ENCODE data around the gene TSEN54. TPM values are rescaled to one million over a fixed set of nuclear protein-coding genes. Genes with fewer than 3 reads are reported as not detected.

The TSEN54 gene
- total RNA-seq, 1 experiment from 2014 or later: 44.5 TPM

GRCh38 chr17:75468291-75468754 is 48.0 kb upstream of the TSEN54 start:
- Histone ChIP-seq H3K18ac (ENCODE audit: insufficient read length, low read depth, low read length) (no peak overlapping the region), H3K9ac (ENCODE audit: extremely low read depth, insufficient read length, low read length) (no peak overlapping the region), H2AFZ (ENCODE audit: low read length) (no peak overlapping the region), H3K4me2 (ENCODE audit: insufficient read depth, insufficient read length, low read length) (no peak overlapping the region), H4K20me1 (ENCODE audit: control insufficient read depth, insufficient read depth, insufficient read length) (no peaks in the 10 kb centered on the region), H3K23me2 (ENCODE audit: insufficient read length, low read depth, low read length, poor library complexity, severe bottlenecking) (no peaks in the 10 kb centered on the region), H4K5ac (ENCODE audit: insufficient read length, low read depth, low read length) (no peak overlapping the region), H3T11ph (ENCODE audit: low read length) (no peak overlapping the region), H3K56ac (ENCODE audit: insufficient read length, low read depth, low read length) (no peak overlapping the region), H3K4ac (ENCODE audit: low read depth, low read length) (no peak overlapping the region), H3K27ac (ENCODE audit: insufficient read length, low read depth, low read length) (no peak overlapping the region), H2BK15ac (ENCODE audit: low read depth, low read length) (no peak overlapping the region), H3K79me1 (ENCODE audit: insufficient read depth, low read depth, low read length, poor library complexity, severe bottlenecking) (no peaks in the 10 kb centered on the region), H3K23ac (ENCODE audit: insufficient read length, low read depth, low read length) (no peak overlapping the region), H4K8ac (replicated peaks; ENCODE audit: insufficient read length, low read depth, low read length) (no peak overlapping the region), H2BK12ac (ENCODE audit: insufficient read length, low read depth, low read length) (no peak overlapping the region), H3K14ac (ENCODE audit: insufficient read depth, low read length) (no peak overlapping the region), H3K27me3 (ENCODE audit: insufficient read depth, low read length) (no peaks in the 10 kb centered on the region), H2BK5ac (ENCODE audit: insufficient read length, low read length) (no peak overlapping the region), H3K79me2 (ENCODE audit: insufficient read depth, low read length) (no peaks in the 10 kb centered on the region), H2BK20ac (ENCODE audit: low read depth, low read length, poor library complexity, severe bottlenecking) (no peak overlapping the region), H4K91ac (ENCODE audit: insufficient read length, low read depth, low read length) (no peak overlapping the region), H2AK5ac (ENCODE audit: insufficient read length, low read length) (no peak overlapping the region), H3K9me3 (ENCODE audit: control insufficient read depth, low read depth, low read length) (no peaks in the 10 kb centered on the region), H3K4me1 (ENCODE audit: insufficient read depth, low read length) (no peaks in the 10 kb centered on the region), H2BK120ac (ENCODE audit: low read depth, low read length, poor library complexity, severe bottlenecking) (no peak overlapping the region)
- Mint-ChIP-seq H3K4me1 (peaks cover 0 to 6% of the 10 kb centered on the region in 2 experiments; a peak in 1 of 4 replicates), H3K4me3 (no peak overlapping the region), H3K27ac (peak overlapping the region in 2 of 3 experiments; percentile 34 to 85; a peak in 1 of 7 replicates), H3K36me3 (ENCODE audit: insufficient read depth in 1 of 3, low read depth in 3 of 3) (peaks cover 4 to 17% (median 10%) of the 10 kb centered on the region in 3 experiments; a peak in 5 of 7 replicates), H3K27me3 (ENCODE audit: low read depth) (no peaks in the 10 kb centered on the region), H3K9me3 (no peaks in the 10 kb centered on the region)
- TF ChIP-seq CTCF (conservative IDR thresholded peaks at IDR 0.05): no peak
- no CpG with 5 or more reads among the region's 8 CpGs for WGBS (ENCODE audit: extremely low coverage, insufficient read length, low lambda C conversion rate)
- DNase-seq: no peak

Measured in H9 (cell line).